Measurements from ENCODE around the gene EEFSEC.

EEFSEC gene

DNA sequence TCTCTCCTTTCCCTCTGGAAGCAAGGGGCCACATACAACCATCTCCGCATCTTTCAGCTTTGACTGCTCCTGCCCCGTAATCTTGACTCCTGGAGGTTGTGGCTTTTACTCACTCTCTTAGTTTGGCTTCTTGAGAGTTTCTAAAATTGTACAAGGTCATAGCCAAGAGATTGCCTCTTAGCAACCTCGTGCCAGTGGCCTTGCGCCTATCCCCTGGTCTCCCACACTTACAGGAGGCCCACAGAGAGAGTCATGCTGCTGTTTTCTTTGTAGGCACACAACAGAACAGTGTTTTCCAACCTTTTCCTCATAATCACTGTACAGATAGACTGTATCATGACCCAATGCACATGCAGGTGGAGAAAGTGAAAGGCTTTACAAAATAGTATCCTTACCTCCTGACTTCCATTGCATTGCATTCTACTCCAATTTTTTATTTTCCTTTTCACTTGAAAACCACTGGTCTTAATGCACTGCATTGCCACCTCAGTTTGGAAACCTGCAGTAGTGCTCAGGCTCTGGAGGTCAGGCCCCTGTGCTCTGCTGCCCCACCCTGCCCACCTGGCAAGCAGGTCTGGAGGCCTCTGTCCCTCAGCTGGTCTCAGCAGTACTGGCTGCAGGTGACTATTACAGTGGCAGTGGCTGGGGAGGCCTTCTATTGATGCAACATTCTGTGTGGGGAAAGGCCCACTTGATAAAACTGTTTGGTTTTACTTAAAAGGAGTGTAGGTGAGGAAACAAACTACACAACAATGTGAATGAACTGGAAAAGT, 157.2 kb downstream of the EEFSEC start:
- Histone ChIP-seq H3K27ac (ENCODE audit: low read length) (no peak overlapping the region), H3K9me3 (ENCODE audit: insufficient read depth, low read length) (no peaks in the 10 kb centered on the region), H4K20me1 (ENCODE audit: insufficient read depth, low read length) (no peaks in the 10 kb centered on the region), H3K4me1 (ENCODE audit: low read length) (no peaks in the 10 kb centered on the region), H3K9ac (ENCODE audit: low read length) (no peak overlapping the region), H3K4me2 (ENCODE audit: low read length) (no peak overlapping the region), H3K36me3 (replicated peaks; ENCODE audit: low read depth, low read length) (no peaks in the 10 kb centered on the region), H3K79me2 (ENCODE audit: low read length) (no peaks in the 10 kb centered on the region), H3K27me3 (ENCODE audit: low read depth, low read length) (no peaks in the 10 kb centered on the region), H3K4me3 (ENCODE audit: low read length) (no peak overlapping the region), H2AFZ (ENCODE audit: low read depth, low read length) (no peak overlapping the region)
- no peak for TF ChIP-seq EZH2phosphoT487 (IDR thresholded peaks at IDR 0.05; ENCODE audit: low read depth)
- TF ChIP-seq, protein P1, sequence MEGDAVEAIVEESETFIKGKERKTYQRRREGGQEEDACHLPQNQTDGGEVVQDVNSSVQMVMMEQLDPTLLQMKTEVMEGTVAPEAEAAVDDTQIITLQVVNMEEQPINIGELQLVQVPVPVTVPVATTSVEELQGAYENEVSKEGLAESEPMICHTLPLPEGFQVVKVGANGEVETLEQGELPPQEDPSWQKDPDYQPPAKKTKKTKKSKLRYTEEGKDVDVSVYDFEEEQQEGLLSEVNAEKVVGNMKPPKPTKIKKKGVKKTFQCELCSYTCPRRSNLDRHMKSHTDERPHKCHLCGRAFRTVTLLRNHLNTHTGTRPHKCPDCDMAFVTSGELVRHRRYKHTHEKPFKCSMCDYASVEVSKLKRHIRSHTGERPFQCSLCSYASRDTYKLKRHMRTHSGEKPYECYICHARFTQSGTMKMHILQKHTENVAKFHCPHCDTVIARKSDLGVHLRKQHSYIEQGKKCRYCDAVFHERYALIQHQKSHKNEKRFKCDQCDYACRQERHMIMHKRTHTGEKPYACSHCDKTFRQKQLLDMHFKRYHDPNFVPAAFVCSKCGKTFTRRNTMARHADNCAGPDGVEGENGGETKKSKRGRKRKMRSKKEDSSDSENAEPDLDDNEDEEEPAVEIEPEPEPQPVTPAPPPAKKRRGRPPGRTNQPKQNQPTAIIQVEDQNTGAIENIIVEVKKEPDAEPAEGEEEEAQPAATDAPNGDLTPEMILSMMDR (IDR thresholded peaks at IDR 0.05; ENCODE audit: low read depth, low read length) = no peak

DNA sequence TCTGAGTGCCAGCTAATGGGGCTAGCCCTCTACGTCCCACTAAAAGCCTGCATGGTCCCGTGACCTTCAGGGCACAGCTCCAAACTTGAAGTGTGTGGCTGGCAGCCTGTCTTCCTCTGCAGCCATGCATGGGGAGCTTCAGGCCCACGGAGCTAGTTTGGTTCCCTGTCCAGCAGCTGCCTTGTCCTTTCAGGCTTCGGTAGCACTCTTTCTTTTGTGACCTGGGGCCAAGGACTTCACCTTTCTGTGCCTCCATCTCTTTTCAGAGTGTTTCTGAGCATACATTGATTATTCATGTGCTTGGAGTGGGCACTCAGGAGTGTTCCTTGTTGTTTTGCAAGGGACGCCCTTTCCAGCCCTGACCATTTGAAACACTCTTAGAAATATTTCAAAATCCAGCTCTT, 158.2 kb downstream of the EEFSEC start:
- no peak overlapping the region for H3K4me2 ChIP-seq (ENCODE audit: low read length)
- no peaks in the 10 kb centered on the region for H3K79me2 ChIP-seq (ENCODE audit: low read length)
- H3K36me3 ChIP-seq (replicated peaks; ENCODE audit: low read depth, low read length) = no peaks in the 10 kb centered on the region
- H2AFZ ChIP-seq (ENCODE audit: low read depth, low read length) = no peak overlapping the region
- H3K27me3 ChIP-seq (ENCODE audit: low read depth, low read length) = no peaks in the 10 kb centered on the region
- H3K4me3 ChIP-seq (ENCODE audit: low read length) = no peak overlapping the region
- no peaks in the 10 kb centered on the region for H3K9me3 ChIP-seq (ENCODE audit: insufficient read depth, low read length)
- H3K27ac ChIP-seq (ENCODE audit: low read length) = no peak overlapping the region
- H3K4me1 ChIP-seq (ENCODE audit: low read length) = no peaks in the 10 kb centered on the region
- no peak overlapping the region for H3K9ac ChIP-seq (ENCODE audit: low read length)
- no peaks in the 10 kb centered on the region for H4K20me1 ChIP-seq (ENCODE audit: insufficient read depth, low read length)
- TF ChIP-seq, protein P1 (IDR thresholded peaks at IDR 0.05; ENCODE audit: low read depth, low read length) = no peak
- TF ChIP-seq EZH2phosphoT487 (IDR thresholded peaks at IDR 0.05; ENCODE audit: low read depth) = no peak

DNA sequence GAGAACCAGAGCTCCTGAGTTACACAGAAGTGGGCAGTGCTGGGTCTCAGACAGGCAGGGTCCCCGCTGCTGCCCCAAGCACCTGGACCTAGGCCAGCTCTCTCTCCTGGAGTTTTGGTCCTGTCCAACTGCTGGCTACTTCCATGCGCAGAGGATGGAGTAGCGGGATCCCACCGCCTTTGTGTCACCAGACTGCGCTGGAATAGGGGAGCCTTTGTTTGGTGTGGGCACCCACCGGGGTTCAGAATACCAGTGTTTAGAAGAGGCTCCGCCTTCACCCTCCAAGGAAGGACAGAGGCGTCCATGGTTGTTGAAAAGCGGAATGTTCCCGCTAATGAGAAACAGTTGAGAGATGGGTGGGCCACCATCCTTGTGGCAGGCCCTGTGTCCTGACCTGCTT, 159.0 kb downstream of the EEFSEC start:
- Histone ChIP-seq H4K20me1 (ENCODE audit: insufficient read depth, low read length) (no peaks in the 10 kb centered on the region), H3K27ac (ENCODE audit: low read length) (no peak overlapping the region), H3K9me3 (ENCODE audit: insufficient read depth, low read length) (no peaks in the 10 kb centered on the region), H3K79me2 (ENCODE audit: low read length) (no peaks in the 10 kb centered on the region), H2AFZ (ENCODE audit: low read depth, low read length) (no peak overlapping the region), H3K4me2 (ENCODE audit: low read length) (no peak overlapping the region), H3K9ac (ENCODE audit: low read length) (no peak overlapping the region), H3K4me1 (ENCODE audit: low read length) (no peaks in the 10 kb centered on the region), H3K4me3 (ENCODE audit: low read length) (no peak overlapping the region), H3K36me3 (replicated peaks; ENCODE audit: low read depth, low read length) (no peaks in the 10 kb centered on the region), H3K27me3 (ENCODE audit: low read depth, low read length) (no peaks in the 10 kb centered on the region)
- no peak for TF ChIP-seq EZH2phosphoT487 (IDR thresholded peaks at IDR 0.05; ENCODE audit: low read depth)

DNA sequence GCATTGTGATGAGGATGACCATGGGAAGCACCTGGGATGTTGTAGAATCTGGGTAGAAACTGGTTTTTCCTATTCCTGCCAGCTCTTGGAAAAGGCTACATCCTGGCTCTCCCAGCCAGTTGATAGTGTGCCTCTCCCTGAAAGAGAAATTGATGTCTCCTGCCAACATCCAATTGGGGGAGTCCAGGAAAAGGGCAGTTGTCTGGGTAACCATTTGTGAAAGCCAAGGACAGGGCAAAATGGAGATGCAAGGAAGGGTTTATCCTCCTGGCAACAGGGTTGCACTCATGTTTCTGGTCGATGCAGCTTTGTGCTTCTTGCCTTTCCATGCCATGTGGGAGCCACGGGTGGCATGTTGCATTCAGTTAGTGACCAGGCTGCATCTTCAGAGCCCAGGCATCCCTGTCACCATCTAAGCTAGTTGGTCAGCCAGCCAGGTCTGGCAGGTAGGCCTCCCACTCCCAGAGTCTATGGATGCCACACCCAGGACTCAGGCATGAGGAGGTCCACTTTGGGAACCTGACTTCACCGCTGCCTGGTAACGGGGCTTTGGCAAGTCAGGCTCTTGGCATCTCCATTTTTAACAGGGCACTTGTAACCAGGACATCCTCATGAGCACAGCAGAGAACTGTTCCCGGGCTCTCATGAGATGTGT, 159.9 kb downstream of the EEFSEC start:
- Histone ChIP-seq H3K27ac (ENCODE audit: low read length) (no peak overlapping the region), H3K36me3 (replicated peaks; ENCODE audit: low read depth, low read length) (no peaks in the 10 kb centered on the region), H4K20me1 (ENCODE audit: insufficient read depth, low read length) (no peaks in the 10 kb centered on the region), H3K9me3 (ENCODE audit: insufficient read depth, low read length) (no peaks in the 10 kb centered on the region), H3K4me3 (ENCODE audit: low read length) (no peak overlapping the region), H3K4me1 (ENCODE audit: low read length) (no peaks in the 10 kb centered on the region), H2AFZ (ENCODE audit: low read depth, low read length) (no peak overlapping the region), H3K79me2 (ENCODE audit: low read length) (no peaks in the 10 kb centered on the region), H3K4me2 (ENCODE audit: low read length) (no peak overlapping the region), H3K27me3 (ENCODE audit: low read depth, low read length) (no peaks in the 10 kb centered on the region), H3K9ac (ENCODE audit: low read length) (no peak overlapping the region)
- TF ChIP-seq EZH2phosphoT487 (IDR thresholded peaks at IDR 0.05; ENCODE audit: low read depth) = no peak
- TF ChIP-seq, protein P1 (IDR thresholded peaks at IDR 0.05; ENCODE audit: low read depth, low read length) = no peak

Measured in OCI-LY3 (cell line).